ENCODE measurements around the gene RAB23.

RAB23 gene

GRCh38 chr6:57177545-57178265 is 44.4 kb downstream of the RAB23 start:
- H3K27ac Mint-ChIP-seq, result no peak overlapping the region
- no peaks in the 10 kb centered on the region for H3K27me3 Mint-ChIP-seq
- no peaks in the 10 kb centered on the region for H3K36me3 Mint-ChIP-seq
- no peak overlapping the region for H3K4me3 Mint-ChIP-seq
- no peaks in the 10 kb centered on the region for H3K9me3 Mint-ChIP-seq (ENCODE audit: low read depth)
- peaks cover 39% of the 10 kb centered on the region for H3K4me1 Mint-ChIP-seq (ENCODE audit: low read depth)

- Mint-ChIP-seq H3K4me3 (peak overlapping the region; percentile 91), H3K9me3 (ENCODE audit: low read depth) (no peaks in the 10 kb centered on the region), H3K4me1 (ENCODE audit: low read depth) (peaks cover 51% of the 10 kb centered on the region), H3K36me3 (no peaks in the 10 kb centered on the region), H3K27ac (no peak overlapping the region), H3K27me3 (no peaks in the 10 kb centered on the region)
Measured at GRCh38 chr6:57174511-57174907, 47.6 kb downstream of the RAB23 start.

- H3K27me3 Mint-ChIP-seq, result no peaks in the 10 kb centered on the region
- H3K9me3 Mint-ChIP-seq (ENCODE audit: low read depth), result no peaks in the 10 kb centered on the region
- peaks cover 51% of the 10 kb centered on the region for H3K4me1 Mint-ChIP-seq (ENCODE audit: low read depth)
- H3K4me3 Mint-ChIP-seq, result peak overlapping the region; percentile 91
- H3K27ac Mint-ChIP-seq, result peak overlapping the region; percentile 80
- H3K36me3 Mint-ChIP-seq, result no peaks in the 10 kb centered on the region
Measured at GRCh38 chr6:57173886-57174510, 48.1 kb downstream of the RAB23 start.

GRCh38 chr6:57173056-57173885 is 48.8 kb downstream of the RAB23 start:
- Mint-ChIP-seq H3K4me3 (peak overlapping the region; percentile 91), H3K27ac (peak overlapping the region; percentile 80), H3K27me3 (no peaks in the 10 kb centered on the region), H3K9me3 (ENCODE audit: low read depth) (no peaks in the 10 kb centered on the region), H3K36me3 (no peaks in the 10 kb centered on the region), H3K4me1 (ENCODE audit: low read depth) (peaks cover 49% of the 10 kb centered on the region)

GRCh38 chr6:57172136-57173055 is 49.7 kb downstream of the RAB23 start, which contains the start of gene BAG2:
BAG2 (plus strand) TSS chr6:57172326; CDS start chr6:57172698, 372 bp downstream.
- Mint-ChIP-seq H3K4me1 (ENCODE audit: low read depth) (peaks cover 41% of the 10 kb centered on the region), H3K9me3 (ENCODE audit: low read depth) (no peaks in the 10 kb centered on the region), H3K27ac (peak within 1 kb of the TSS; percentile 93), H3K27me3 (no peaks in the 10 kb centered on the region), H3K4me3 (peak within 1 kb of the TSS; percentile 91), H3K36me3 (no peaks in the 10 kb centered on the region)

GRCh38 chr6:57165080-57165479 is 57.0 kb downstream of the RAB23 start:
- H3K27ac Mint-ChIP-seq, result no peak overlapping the region
- peaks cover 6% of the 10 kb centered on the region for H3K9me3 Mint-ChIP-seq (ENCODE audit: low read depth)
- H3K36me3 Mint-ChIP-seq, result peaks cover 28% of the 10 kb centered on the region
- H3K27me3 Mint-ChIP-seq, result no peaks in the 10 kb centered on the region
- no peak overlapping the region for H3K4me3 Mint-ChIP-seq
- H3K4me1 Mint-ChIP-seq (ENCODE audit: low read depth), result no peaks in the 10 kb centered on the region

- Mint-ChIP-seq H3K4me1 (ENCODE audit: low read depth) (no peaks in the 10 kb centered on the region), H3K9me3 (ENCODE audit: low read depth) (peaks cover 6% of the 10 kb centered on the region), H3K27me3 (no peaks in the 10 kb centered on the region), H3K27ac (no peak overlapping the region), H3K4me3 (no peak overlapping the region), H3K36me3 (peaks cover 28% of the 10 kb centered on the region)
Measured at GRCh38 chr6:57163956-57164355, 58.2 kb downstream of the RAB23 start.

GRCh38 chr6:57162516-57162915 is 59.6 kb downstream of the RAB23 start:
- H3K4me3 Mint-ChIP-seq, result no peak overlapping the region
- peaks cover 35% of the 10 kb centered on the region for H3K36me3 Mint-ChIP-seq
- H3K27me3 Mint-ChIP-seq, result no peaks in the 10 kb centered on the region
- peaks cover 4% of the 10 kb centered on the region for H3K4me1 Mint-ChIP-seq (ENCODE audit: low read depth)
- H3K27ac Mint-ChIP-seq, result no peak overlapping the region
- peaks cover 6% of the 10 kb centered on the region for H3K9me3 Mint-ChIP-seq (ENCODE audit: low read depth)

- Mint-ChIP-seq H3K36me3 (peaks cover 35% of the 10 kb centered on the region), H3K27me3 (no peaks in the 10 kb centered on the region), H3K27ac (no peak overlapping the region), H3K9me3 (ENCODE audit: low read depth) (peaks cover 6% of the 10 kb centered on the region), H3K4me1 (ENCODE audit: low read depth) (peaks cover 4% of the 10 kb centered on the region), H3K4me3 (no peak overlapping the region)
Measured at GRCh38 chr6:57162028-57162427, 60.1 kb downstream of the RAB23 start.

- Mint-ChIP-seq H3K9me3 (ENCODE audit: low read depth) (no peaks in the 10 kb centered on the region), H3K4me3 (no peak overlapping the region), H3K27me3 (no peaks in the 10 kb centered on the region), H3K4me1 (ENCODE audit: low read depth) (peaks cover 4% of the 10 kb centered on the region), H3K36me3 (peaks cover 22% of the 10 kb centered on the region), H3K27ac (no peak overlapping the region)
Measured at GRCh38 chr6:57159127-57159526, 63.0 kb downstream of the RAB23 start.

GRCh38 chr6:57158658-57159057 is 63.4 kb downstream of the RAB23 start:
- Mint-ChIP-seq H3K36me3 (peaks cover 20% of the 10 kb centered on the region), H3K27ac (no peak overlapping the region), H3K4me1 (ENCODE audit: low read depth) (peaks cover 4% of the 10 kb centered on the region), H3K4me3 (no peak overlapping the region), H3K27me3 (no peaks in the 10 kb centered on the region), H3K9me3 (ENCODE audit: low read depth) (no peaks in the 10 kb centered on the region)

- Mint-ChIP-seq H3K27me3 (no peaks in the 10 kb centered on the region), H3K4me3 (no peak overlapping the region), H3K27ac (peak overlapping the region; percentile 77), H3K9me3 (ENCODE audit: low read depth) (no peaks in the 10 kb centered on the region), H3K36me3 (peaks cover 28% of the 10 kb centered on the region), H3K4me1 (ENCODE audit: low read depth) (peaks cover 15% of the 10 kb centered on the region)
Measured at GRCh38 chr6:57147955-57148858, 73.9 kb downstream of the RAB23 start.

GRCh38 chr6:57147401-57147800 is 74.7 kb downstream of the RAB23 start:
- no peak overlapping the region for H3K4me3 Mint-ChIP-seq

More at GRCh38 chr6:57147401-57147800, 74.7 kb downstream of the RAB23 start:
- no peaks in the 10 kb centered on the region for H3K27me3 Mint-ChIP-seq
- peaks cover 15% of the 10 kb centered on the region for H3K4me1 Mint-ChIP-seq (ENCODE audit: low read depth)
- peaks cover 31% of the 10 kb centered on the region for H3K36me3 Mint-ChIP-seq
- H3K9me3 Mint-ChIP-seq (ENCODE audit: low read depth), result no peaks in the 10 kb centered on the region
- no peak overlapping the region for H3K27ac Mint-ChIP-seq
